Prostate gland (tissue), 2 donors: ENCODE measurements around the gene LRRC8B.

ENCODE experiments used
- CTCF ChIP-seq, 4 experiments: fragments of 200-600 bp in 2 of 4; fragments of 450-650 bp in 2 of 4; sonication (generic) in 2 of 4; IDR thresholded peaks; 1 replicate in 3 of 4; 2 replicates in 1 of 4; pipeline ENCODE4 v1.5.1; 2016 to 2019; ENCODE audit warnings: antibody characterized with exemption in 4 of 4, mild to moderate bottlenecking in 2 of 4, moderate library complexity in 2 of 4
- POLR2AphosphoS5 ChIP-seq: sonication (generic); formaldehyde crosslinking; IDR thresholded peaks from one replicate; pipeline ENCODE4 v1.6.1; 2017; ENCODE audit warnings: antibody characterized with exemption

- TF ChIP-seq CTCF (IDR thresholded peaks at IDR 0.05) (no peak), POLR2AphosphoS5 (no peak)
Measured at GRCh38 chr1:89527256-89527655, 2.6 kb downstream of the LRRC8B start.
